ENCODE measurements around the gene RPL7A. TPM values are rescaled to one million over a fixed set of nuclear protein-coding genes. Genes with fewer than 3 reads are reported as not detected.

The RPL7A gene
- total and polyA plus RNA-seq, 2 donors (not counting 3 experiments of a cell fraction or from before 2014, with no cell fraction given): 2,112 to 2,329 TPM

DNA sequence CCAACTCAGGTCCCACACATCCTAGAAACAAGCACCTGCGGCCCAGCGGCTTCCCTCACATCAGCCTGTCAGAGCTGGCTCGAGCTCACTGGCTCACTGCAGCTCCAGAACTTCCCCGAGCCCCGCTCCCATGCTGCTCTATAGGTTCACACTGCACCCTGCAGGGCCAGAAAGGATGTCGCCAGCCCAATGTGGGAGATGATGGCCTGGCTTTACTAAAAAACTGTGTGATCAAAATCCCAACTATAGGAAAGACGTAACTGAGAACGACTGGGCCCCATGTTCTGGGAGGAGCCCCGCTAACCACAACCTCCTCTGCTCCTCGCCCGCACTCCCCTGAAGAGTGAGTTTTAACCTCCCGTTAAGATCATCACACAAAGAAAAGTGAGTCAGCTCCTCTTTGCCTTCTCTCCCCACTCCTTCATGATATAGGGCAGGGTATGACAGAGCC lies 23.3 kb downstream of the RPL7A start:
- peaks cover 7 to 39% of the 10 kb centered on the region in 2 experiments for H3K36me3 ChIP-seq (ENCODE audit: control insufficient read depth in 2 of 2, extremely low read depth in 1 of 2, insufficient read depth in 2 of 2, low read length in 2 of 2)
- peaks cover 95% of the 10 kb centered on the region for H3K79me2 ChIP-seq (ENCODE audit: control insufficient read depth, insufficient read depth, low read length)
- dilution Hi-C loops (cut with MboI; ENCODE audit: extremely low pct_ligation_motif_present, low sequenced_read_pairs): no loop called here
- H3K9me3 ChIP-seq (replicated peaks; ENCODE audit: control insufficient read depth, insufficient read depth, low read length): no peaks in the 10 kb centered on the region
- no peak for DNase-seq (ENCODE audit: low read depth, low spot score)
- H4K20me1 ChIP-seq (replicated peaks; ENCODE audit: control insufficient read depth, extremely low read depth, insufficient read depth, low read length): peaks cover 2% of the 10 kb centered on the region
- ChIA-PET CTCF (interaction anchor here (1.1 kb wide), 1 partner anchor 16 kb away, joined by 5 read pairs; no protein-coding TSS in a partner anchor), POLR2A (interaction anchor here (1.0 kb wide), 1 partner anchor 23 kb away, joined by 4 read pairs; the partner anchor contains the start of genes MED22 and RPL7A)
- H3K9ac ChIP-seq (replicated peaks; ENCODE audit: extremely low read depth, insufficient read depth, low read length): no peak overlapping the region
- no peaks in the 10 kb centered on the region for H3K9me1 ChIP-seq (replicated peaks; ENCODE audit: control insufficient read depth, extremely low read depth, insufficient read depth, low read length)
- FAIRE-seq: no peak
- no peaks in the 10 kb centered on the region for H3K27me3 ChIP-seq (ENCODE audit: control insufficient read depth in 2 of 2, insufficient read depth in 2 of 2, low read length in 2 of 2)
- no peak overlapping the region for H3K4me2 ChIP-seq (ENCODE audit: insufficient read depth, low read length)
- no peak for TF ChIP-seq POLR2A (IDR thresholded peaks at IDR 0.05; ENCODE audit: low read depth, low read length)
- TF ChIP-seq CTCF (IDR thresholded peaks at IDR 0.05; ENCODE audit: extremely low read depth in 1 of 2, insufficient read depth in 1 of 2, low read depth in 1 of 2, low read length in 2 of 2): no peak
- no peak for TF ChIP-seq JUN (IDR thresholded peaks at IDR 0.05; ENCODE audit: borderline replicate concordance, insufficient read depth, insufficient read length, low read depth)
- TF ChIP-seq FOS (IDR thresholded peaks at IDR 0.05; ENCODE audit: borderline replicate concordance, insufficient read depth, low read length): no peak
- TF ChIP-seq MYC (IDR thresholded peaks at IDR 0.05; ENCODE audit: low read depth, low read length): no peak
- TF ChIP-seq MAX (IDR thresholded peaks at IDR 0.05; ENCODE audit: insufficient read depth, insufficient read length): no peak
- TF ChIP-seq POLR2AphosphoS5 (IDR thresholded peaks at IDR 0.05; ENCODE audit: insufficient read depth, low read depth, low read length): no peak
- no peak for TF ChIP-seq EZH2 (IDR thresholded peaks at IDR 0.05; ENCODE audit: borderline replicate concordance, low read depth, low read length, severe bottlenecking)
- TF ChIP-seq GATA2 (IDR thresholded peaks at IDR 0.05; ENCODE audit: insufficient read depth, insufficient read length, low read depth, low read length): no peak
- H2AFZ ChIP-seq (ENCODE audit: low read depth, low read length): no peak overlapping the region
- H3K4me1 ChIP-seq (ENCODE audit: control insufficient read depth, extremely low read depth, insufficient read depth, low read length): peaks cover 20% of the 10 kb centered on the region
- intact Hi-C loops (cut with micrococcal nuclease): no loop called here
- H3K4me3 ChIP-seq (replicated peaks in 1 of 3; ENCODE audit: insufficient read depth in 1 of 3, low read depth in 1 of 3, low read length in 3 of 3): no peak overlapping the region
- no peak overlapping the region for H3K27ac ChIP-seq (ENCODE audit: insufficient read depth, low read depth, low read length)
- BruUV-seq (replicated peaks): no TSS peak
